GM21515 (cell line): Measurements from ENCODE around the gene TPM4.
"Not testable (repeated sequence)": the region's sequence is repeated elsewhere in the genome, so short reads cannot be mapped to it uniquely, and the experiment has no call there.

Source experiments
- ATAC-seq: cut with Tn5 transposase; IDR thresholded peaks from one replicate; pipeline ENCODE4 v1.9.1; 2021; ENCODE audit not compliant: unreplicated experiment

The TPM4 gene

GRCh38 chr19:16094360-16095070 lies 18.2 kb downstream of the TPM4 start:
- no peak for ATAC-seq

- ATAC-seq, result no peak
These were observed 18.8 kb downstream of the TPM4 start for GRCh38 chr19:16095071-16095571.

- ATAC-seq, result no peak
These were observed 20.1 kb downstream of the TPM4 start for GRCh38 chr19:16096280-16096855.

GRCh38 chr19:16098416-16098768 lies 22.1 kb downstream of the TPM4 start:
- no peak for ATAC-seq

GRCh38 chr19:16098821-16099220 lies 22.5 kb downstream of the TPM4 start:
- ATAC-seq, result no peak

- ATAC-seq, result not testable (repeated sequence)
These were observed 23.1 kb downstream of the TPM4 start for GRCh38 chr19:16099314-16099965.

GRCh38 chr19:16100524-16100923 lies 24.2 kb downstream of the TPM4 start:
- no peak for ATAC-seq

- no peak for ATAC-seq
These were observed 28.4 kb downstream of the TPM4 start for GRCh38 chr19:16104722-16105121.

- no peak for ATAC-seq
These were observed 29.8 kb downstream of the TPM4 start for GRCh38 chr19:16106121-16106520.

GRCh38 chr19:16111160-16111908 lies 35.0 kb downstream of the TPM4 start, which contains the start of gene RAB8A:
Gene RAB8A, plus strand, starts transcription at chr19:16111889. Its CDS starts 13 bp downstream, at chr19:16111902.
- peak; percentile 81 for ATAC-seq

- no peak for ATAC-seq
These were observed 35.8 kb downstream of the TPM4 start for GRCh38 chr19:16111909-16112752.

GRCh38 chr19:16112778-16113177 lies 36.5 kb downstream of the TPM4 start:
- no peak for ATAC-seq

GRCh38 chr19:16113727-16114126 lies 37.4 kb downstream of the TPM4 start:
- no peak for ATAC-seq

- ATAC-seq, result no peak
These were observed 39.2 kb downstream of the TPM4 start for GRCh38 chr19:16115301-16116039.

- ATAC-seq, result no peak
These were observed 39.8 kb downstream of the TPM4 start for GRCh38 chr19:16116067-16116466.

GRCh38 chr19:16117594-16118033 lies 41.3 kb downstream of the TPM4 start:
- ATAC-seq, result no peak

- ATAC-seq, result peak; percentile 61
These were observed 42.3 kb downstream of the TPM4 start for GRCh38 chr19:16118489-16119033.

GRCh38 chr19:16119075-16119857 lies 43.0 kb downstream of the TPM4 start:
- not testable (repeated sequence) for ATAC-seq

- ATAC-seq, result no peak
These were observed 44.8 kb downstream of the TPM4 start for GRCh38 chr19:16121141-16121540.
